Osteocyte (in vitro differentiated cells): ENCODE data around the gene DNAL4. TPM values are rescaled to one million over a fixed set of nuclear protein-coding genes. Genes with fewer than 3 reads are reported as not detected.
A peak's percentile ranks its signal among the peaks of the same experiment; 100 is the strongest.

ENCODE experiments used
- DNase-seq: peaks from one replicate; pipeline ENCODE4 v3.0.0; 2021; ENCODE audit warnings: mixed read lengths; ENCODE audit not compliant: unreplicated experiment; ENCODE audit errors: extremely low spot score
- H3K27ac Mint-ChIP-seq: one replicate; pipeline ENCODE4 v1.8.0; 2021; ENCODE audit warnings: mild to moderate bottlenecking, mixed read lengths; ENCODE audit not compliant: unreplicated experiment
- H3K27me3 Mint-ChIP-seq: one replicate; pipeline ENCODE4 v1.8.0; 2021; ENCODE audit warnings: mixed read lengths; ENCODE audit not compliant: unreplicated experiment
- H3K36me3 Mint-ChIP-seq: one replicate; pipeline ENCODE4 v1.8.0; 2021; ENCODE audit warnings: mixed read lengths; ENCODE audit not compliant: unreplicated experiment
- H3K4me1 Mint-ChIP-seq: one replicate; pipeline ENCODE4 v1.8.0; 2021; ENCODE audit warnings: mixed read lengths; ENCODE audit not compliant: unreplicated experiment
- H3K4me3 Mint-ChIP-seq: one replicate; pipeline ENCODE4 v1.8.0; 2021; ENCODE audit warnings: mild to moderate bottlenecking, moderate library complexity, mixed read lengths; ENCODE audit not compliant: unreplicated experiment
- H3K9me3 Mint-ChIP-seq: one replicate; pipeline ENCODE4 v1.8.0; 2021; ENCODE audit warnings: mixed read lengths; ENCODE audit not compliant: unreplicated experiment
- CTCF ChIP-seq: fragments of 200-600 bp; sonication (generic); IDR thresholded peaks from 2 replicates; pipeline ENCODE4 v1.5.0; 2021; ENCODE audit warnings: antibody characterized with exemption, mild to moderate bottlenecking, moderate library complexity
- total RNA-seq: library from RNA; stranded (reverse); gene quantifications from 2 replicates; pipeline ENCODE4 v1.2.1, GENCODE V29; 2021

Gene DNAL4
- total RNA-seq, 1 donor from 2014 or later, result 17.0 TPM

- Mint-ChIP-seq H3K4me1 (peaks cover 22% of the 10 kb centered on the region), H3K4me3 (no peak overlapping the region), H3K27ac (peak overlapping the region; percentile 7), H3K9me3 (no peaks in the 10 kb centered on the region), H3K27me3 (no peaks in the 10 kb centered on the region), H3K36me3 (peaks cover 23% of the 10 kb centered on the region)
- DNase-seq, result no peak
- no peak for TF ChIP-seq CTCF
Measured at GRCh38 chr22:38751422-38752346, 42.3 kb downstream of the DNAL4 start.

- H3K27ac Mint-ChIP-seq, result no peak overlapping the region
- H3K27me3 Mint-ChIP-seq, result no peaks in the 10 kb centered on the region
- no peaks in the 10 kb centered on the region for H3K9me3 Mint-ChIP-seq
- peaks cover 18% of the 10 kb centered on the region for H3K4me1 Mint-ChIP-seq
- TF ChIP-seq CTCF, result no peak
- H3K36me3 Mint-ChIP-seq, result peaks cover 23% of the 10 kb centered on the region
- DNase-seq, result no peak
- H3K4me3 Mint-ChIP-seq, result no peak overlapping the region
Measured at GRCh38 chr22:38751066-38751421, 42.9 kb downstream of the DNAL4 start.

- no peak for DNase-seq
- Mint-ChIP-seq H3K4me3 (no peak overlapping the region), H3K4me1 (peaks cover 18% of the 10 kb centered on the region), H3K9me3 (no peaks in the 10 kb centered on the region), H3K36me3 (peaks cover 27% of the 10 kb centered on the region), H3K27ac (no peak overlapping the region), H3K27me3 (no peaks in the 10 kb centered on the region)
- TF ChIP-seq CTCF, result no peak
Measured at GRCh38 chr22:38750638-38751037, 43.3 kb downstream of the DNAL4 start.

- Mint-ChIP-seq H3K4me1 (peaks cover 17% of the 10 kb centered on the region), H3K36me3 (peaks cover 31% of the 10 kb centered on the region), H3K4me3 (no peak overlapping the region), H3K27ac (no peak overlapping the region), H3K27me3 (no peaks in the 10 kb centered on the region), H3K9me3 (no peaks in the 10 kb centered on the region)
- no peak for TF ChIP-seq CTCF
- no peak for DNase-seq
Measured at GRCh38 chr22:38750104-38750503, 43.8 kb downstream of the DNAL4 start.

- no peak for DNase-seq
- Mint-ChIP-seq H3K4me1 (peaks cover 2% of the 10 kb centered on the region), H3K9me3 (no peaks in the 10 kb centered on the region), H3K36me3 (peaks cover 38% of the 10 kb centered on the region), H3K27me3 (no peaks in the 10 kb centered on the region), H3K27ac (no peak overlapping the region), H3K4me3 (no peak overlapping the region)
- no peak for TF ChIP-seq CTCF
Measured at GRCh38 chr22:38748487-38749136, 45.3 kb downstream of the DNAL4 start.
